Neural cell (in vitro differentiated cells): ENCODE results near the gene RPL39L. TPM values are rescaled to one million over a fixed set of nuclear protein-coding genes. Genes with fewer than 3 reads are reported as not detected.

ENCODE experiments used
- H2AFZ ChIP-seq: fragments of 200-600, 300-800 bp; sonication (generic), shearing (Covaris generic); 2 replicates; pipeline ENCODE4 v1.6.0; 2014; ENCODE audit warnings: low read depth, mild to moderate bottlenecking, antibody characterized with exemption, low read length, moderate library complexity
- H3F3A ChIP-seq: fragments of 200-600 bp; shearing (Covaris generic); 2 replicates; pipeline ENCODE4 v1.6.1; 2016; ENCODE audit warnings: mild to moderate bottlenecking, moderate library complexity, mixed read lengths, antibody characterized with exemption, low read length; ENCODE audit not compliant: insufficient read depth, poor library complexity, severe bottlenecking
- H3K27ac ChIP-seq: fragments of 200-600, 300-800 bp; sonication (generic), shearing (Covaris generic); 2 replicates; pipeline ENCODE4 v1.5.1; 2014; ENCODE audit warnings: mild to moderate bottlenecking, low read length, moderate library complexity
- H3K27me3 ChIP-seq: fragments of 300-800, 200-600 bp; sonication (generic), shearing (Covaris generic); 2 replicates; pipeline ENCODE4 v1.6.0; 2014; ENCODE audit warnings: mild to moderate bottlenecking, low read depth, low read length, moderate library complexity; ENCODE audit not compliant: insufficient read depth
- H3K36me3 ChIP-seq: fragments of 300-800, 200-600 bp; sonication (generic), shearing (Covaris generic); 2 replicates; pipeline ENCODE4 v1.5.1; 2014; ENCODE audit warnings: mild to moderate bottlenecking, antibody characterized with exemption, low read length, moderate library complexity; ENCODE audit not compliant: insufficient read depth
- H3K4me2 ChIP-seq: fragments of 300-800, 200-600 bp; sonication (generic), shearing (Covaris generic); 2 replicates; pipeline ENCODE4 v1.6.0; 2014; ENCODE audit warnings: mild to moderate bottlenecking, low read length
- H3K4me3 ChIP-seq: fragments of 300-800, 200-600 bp; sonication (generic), shearing (Covaris generic); 2 replicates; pipeline ENCODE4 v1.5.1; 2014; ENCODE audit warnings: mild to moderate bottlenecking, low read length, moderate library complexity
- H3K79me2 ChIP-seq: fragments of 200-600 bp; shearing (Covaris generic); replicated peaks from 2 replicates; pipeline ENCODE4 v1.6.0; 2014; ENCODE audit warnings: mild to moderate bottlenecking, low read length, moderate library complexity; ENCODE audit not compliant: insufficient read depth
- H3K9ac ChIP-seq: fragments of 300-800, 200-600 bp; sonication (generic), shearing (Covaris generic); 2 replicates; pipeline ENCODE4 v1.6.1; 2016; ENCODE audit warnings: mild to moderate bottlenecking, low read length, mixed read lengths
- H3K9me2 ChIP-seq: fragments of 200-600 bp; shearing (Covaris generic); 2 replicates; pipeline ENCODE4 v1.6.1; 2016; ENCODE audit warnings: mild to moderate bottlenecking, low read length, mixed read lengths; ENCODE audit not compliant: insufficient read depth
- H3K9me3 ChIP-seq: fragments of 200-600, 300-800 bp; sonication (generic), shearing (Covaris generic); 2 replicates; pipeline ENCODE4 v1.6.1; 2016; ENCODE audit warnings: mild to moderate bottlenecking, mixed run types, low read length, moderate library complexity, mixed read lengths
- H4K20me1 ChIP-seq: fragments of 200-600 bp; shearing (Covaris generic); 2 replicates; pipeline ENCODE4 v1.6.1; 2016; ENCODE audit warnings: mild to moderate bottlenecking, mixed run types; ENCODE audit not compliant: insufficient read depth
- EP300 ChIP-seq: fragments of 450-650 bp; conservative IDR thresholded peaks from 2 replicates; pipeline ENCODE4 v1.6.1; 2014; ENCODE audit warnings: antibody characterized with exemption, mild to moderate bottlenecking, moderate library complexity; ENCODE audit not compliant: poor library complexity, severe bottlenecking
- EZH2 ChIP-seq: fragments of 200-600, 300-800 bp; shearing (Covaris generic), sonication (generic); IDR thresholded peaks from 2 replicates; pipeline ENCODE4 v1.6.1; 2014; ENCODE audit warnings: antibody characterized with exemption, low read length, borderline replicate concordance, mild to moderate bottlenecking; ENCODE audit not compliant: insufficient read depth, poor library complexity, severe bottlenecking
- MXI1 ChIP-seq: fragments of 450-650 bp; conservative IDR thresholded peaks from 2 replicates; pipeline ENCODE4 v1.6.1; 2014; ENCODE audit warnings: antibody characterized with exemption, mild to moderate bottlenecking; ENCODE audit not compliant: poor library complexity, severe bottlenecking
- POLR2AphosphoS5 ChIP-seq: IDR thresholded peaks from 2 replicates; pipeline ENCODE4 v1.6.1; 2012
- RAD21 ChIP-seq: fragments of 450-650 bp; conservative IDR thresholded peaks from 2 replicates; pipeline ENCODE4 v1.6.1; 2014; ENCODE audit warnings: antibody characterized with exemption, mild to moderate bottlenecking, moderate library complexity
- SMC3 ChIP-seq: fragments of 450-650 bp; conservative IDR thresholded peaks from 2 replicates; pipeline ENCODE4 v1.6.1; 2014; ENCODE audit warnings: antibody characterized with exemption, mild to moderate bottlenecking, moderate library complexity; ENCODE audit not compliant: poor library complexity
- TAF1 ChIP-seq: IDR thresholded peaks from 2 replicates; pipeline ENCODE4 v1.6.1; 2012; ENCODE audit warnings: low read depth
- polyA minus RNA-seq: library from RNA; depleted of rRNA, polyadenylated mRNA; stranded (reverse); fragments of >200 nt; gene quantifications from 2 replicates; pipeline ENCODE4 v1.2.3, GENCODE V29; 2014
- polyA plus RNA-seq: library from polyadenylated mRNA; depleted of rRNA; stranded (reverse); fragments of >200 nt; gene quantifications from 2 replicates; pipeline ENCODE4 v1.2.3, GENCODE V29; 2014
- TF ChIP-seq, protein P1 (sequence below): fragments of 450-650 bp; IDR thresholded peaks from 2 replicates; pipeline ENCODE4 v1.5.1; 2014; ENCODE audit warnings: antibody characterized with exemption, mild to moderate bottlenecking, moderate library complexity; ENCODE audit not compliant: poor library complexity, severe bottlenecking
- TF ChIP-seq, protein P2 (sequence below): IDR thresholded peaks from 2 replicates; pipeline ENCODE4 v1.6.1; 2012; ENCODE audit warnings: borderline replicate concordance

Gene RPL39L
- polyA plus RNA-seq (9.8 and 19.9 TPM in 2 replicates), polyA minus RNA-seq (3.9 and 6.3 TPM in 2 replicates)

DNA sequence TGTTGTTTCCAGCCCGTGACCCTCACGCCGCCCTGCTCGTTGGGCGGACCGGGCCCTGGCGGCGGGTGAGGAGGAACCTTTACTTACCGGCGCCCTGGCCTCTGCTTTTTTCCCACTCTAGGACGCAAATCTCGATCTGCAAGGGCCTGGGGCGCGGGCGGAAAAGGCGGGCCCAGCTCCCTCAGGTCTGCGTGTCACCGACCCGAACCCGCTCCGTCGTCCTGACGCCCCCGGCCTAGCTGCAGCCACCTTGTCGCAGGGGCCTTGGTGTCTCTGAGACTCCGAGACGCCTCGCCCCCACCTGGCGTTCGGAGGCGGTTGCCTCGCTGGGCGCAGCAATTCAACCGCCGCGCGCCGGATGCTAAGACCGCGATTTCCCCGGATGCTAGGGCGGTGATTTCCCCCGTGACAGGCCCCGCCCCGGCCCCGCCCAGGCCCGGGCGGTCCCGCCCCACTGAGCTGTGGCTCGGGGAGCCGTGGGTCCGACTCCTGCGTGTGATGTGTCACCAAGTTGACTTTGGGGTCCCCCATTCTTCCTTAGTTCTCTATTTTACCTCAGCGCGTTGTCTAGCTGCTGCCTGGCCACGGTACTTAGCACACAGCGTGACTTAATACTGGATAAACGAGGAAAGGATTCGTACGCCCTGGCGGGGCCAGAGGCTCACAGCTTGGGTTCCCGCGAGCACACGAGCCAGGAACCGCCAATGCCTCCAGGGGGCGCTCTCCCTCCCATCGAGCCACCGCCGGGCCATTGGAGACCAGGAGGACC lies at the start of gene RPL39L:
TSS of gene RPL39L (minus strand) at position 371 of the 769 bp plus-strand sequence. CDS start 18,196 bp downstream, outside the sequence.
- Histone ChIP-seq H3K79me2 (no peaks in the 10 kb centered on the region), H3K4me3 (peak within 1 kb of the TSS; percentile 67), H3K36me3 (no peaks in the 10 kb centered on the region), H3K4me2 (no peak within 1 kb of the TSS), H3K27me3 (no peaks in the 10 kb centered on the region), H3K27ac (no peak within 1 kb of the TSS), H3K9ac (peak within 1 kb of the TSS; percentile 52), H3F3A (no peaks in the 10 kb centered on the region), H3K9me2 (no peaks in the 10 kb centered on the region), H4K20me1 (no peaks in the 10 kb centered on the region), H3K9me3 (no peaks in the 10 kb centered on the region), H2AFZ (peak within 1 kb of the TSS; percentile 27)
- TF ChIP-seq MXI1 (peak; percentile 14), EP300 (no peak), EZH2 (no peak), POLR2AphosphoS5 (peak; percentile 19), RAD21 (no peak), SMC3 (peak; percentile 12), TAF1 (no peak)
- TF ChIP-seq, protein P1, sequence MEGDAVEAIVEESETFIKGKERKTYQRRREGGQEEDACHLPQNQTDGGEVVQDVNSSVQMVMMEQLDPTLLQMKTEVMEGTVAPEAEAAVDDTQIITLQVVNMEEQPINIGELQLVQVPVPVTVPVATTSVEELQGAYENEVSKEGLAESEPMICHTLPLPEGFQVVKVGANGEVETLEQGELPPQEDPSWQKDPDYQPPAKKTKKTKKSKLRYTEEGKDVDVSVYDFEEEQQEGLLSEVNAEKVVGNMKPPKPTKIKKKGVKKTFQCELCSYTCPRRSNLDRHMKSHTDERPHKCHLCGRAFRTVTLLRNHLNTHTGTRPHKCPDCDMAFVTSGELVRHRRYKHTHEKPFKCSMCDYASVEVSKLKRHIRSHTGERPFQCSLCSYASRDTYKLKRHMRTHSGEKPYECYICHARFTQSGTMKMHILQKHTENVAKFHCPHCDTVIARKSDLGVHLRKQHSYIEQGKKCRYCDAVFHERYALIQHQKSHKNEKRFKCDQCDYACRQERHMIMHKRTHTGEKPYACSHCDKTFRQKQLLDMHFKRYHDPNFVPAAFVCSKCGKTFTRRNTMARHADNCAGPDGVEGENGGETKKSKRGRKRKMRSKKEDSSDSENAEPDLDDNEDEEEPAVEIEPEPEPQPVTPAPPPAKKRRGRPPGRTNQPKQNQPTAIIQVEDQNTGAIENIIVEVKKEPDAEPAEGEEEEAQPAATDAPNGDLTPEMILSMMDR: peak; percentile 65
- TF ChIP-seq, protein P2, sequence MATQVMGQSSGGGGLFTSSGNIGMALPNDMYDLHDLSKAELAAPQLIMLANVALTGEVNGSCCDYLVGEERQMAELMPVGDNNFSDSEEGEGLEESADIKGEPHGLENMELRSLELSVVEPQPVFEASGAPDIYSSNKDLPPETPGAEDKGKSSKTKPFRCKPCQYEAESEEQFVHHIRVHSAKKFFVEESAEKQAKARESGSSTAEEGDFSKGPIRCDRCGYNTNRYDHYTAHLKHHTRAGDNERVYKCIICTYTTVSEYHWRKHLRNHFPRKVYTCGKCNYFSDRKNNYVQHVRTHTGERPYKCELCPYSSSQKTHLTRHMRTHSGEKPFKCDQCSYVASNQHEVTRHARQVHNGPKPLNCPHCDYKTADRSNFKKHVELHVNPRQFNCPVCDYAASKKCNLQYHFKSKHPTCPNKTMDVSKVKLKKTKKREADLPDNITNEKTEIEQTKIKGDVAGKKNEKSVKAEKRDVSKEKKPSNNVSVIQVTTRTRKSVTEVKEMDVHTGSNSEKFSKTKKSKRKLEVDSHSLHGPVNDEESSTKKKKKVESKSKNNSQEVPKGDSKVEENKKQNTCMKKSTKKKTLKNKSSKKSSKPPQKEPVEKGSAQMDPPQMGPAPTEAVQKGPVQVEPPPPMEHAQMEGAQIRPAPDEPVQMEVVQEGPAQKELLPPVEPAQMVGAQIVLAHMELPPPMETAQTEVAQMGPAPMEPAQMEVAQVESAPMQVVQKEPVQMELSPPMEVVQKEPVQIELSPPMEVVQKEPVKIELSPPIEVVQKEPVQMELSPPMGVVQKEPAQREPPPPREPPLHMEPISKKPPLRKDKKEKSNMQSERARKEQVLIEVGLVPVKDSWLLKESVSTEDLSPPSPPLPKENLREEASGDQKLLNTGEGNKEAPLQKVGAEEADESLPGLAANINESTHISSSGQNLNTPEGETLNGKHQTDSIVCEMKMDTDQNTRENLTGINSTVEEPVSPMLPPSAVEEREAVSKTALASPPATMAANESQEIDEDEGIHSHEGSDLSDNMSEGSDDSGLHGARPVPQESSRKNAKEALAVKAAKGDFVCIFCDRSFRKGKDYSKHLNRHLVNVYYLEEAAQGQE: no peak

DNA sequence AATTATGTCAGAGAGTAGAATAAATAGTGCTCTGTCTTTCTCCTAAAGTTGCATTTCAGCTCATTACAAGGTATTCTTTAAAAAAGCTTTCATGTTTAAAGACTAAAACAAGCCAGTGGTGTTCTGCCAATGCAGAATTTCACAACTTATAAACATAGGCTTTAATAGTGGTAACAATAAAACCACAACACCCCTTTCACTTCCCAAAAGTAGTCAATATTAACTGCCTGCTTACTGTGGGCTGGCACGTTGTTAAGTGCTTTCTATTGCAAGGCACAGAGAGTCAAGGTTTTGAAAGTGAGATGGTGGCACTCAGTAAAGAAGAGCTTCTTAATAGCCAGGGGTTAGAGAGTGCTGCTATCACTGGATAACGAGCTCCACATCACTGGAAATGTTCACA lies 49.6 kb upstream of the RPL39L start:
- no peaks in the 10 kb centered on the region for H3K36me3 ChIP-seq
- H3K9me3 ChIP-seq: no peaks in the 10 kb centered on the region
- H3K27me3 ChIP-seq: no peaks in the 10 kb centered on the region
- no peak overlapping the region for H3K4me3 ChIP-seq
- no peak overlapping the region for H2AFZ ChIP-seq
- no peaks in the 10 kb centered on the region for H3F3A ChIP-seq
- H3K4me2 ChIP-seq: no peak overlapping the region
- no peaks in the 10 kb centered on the region for H4K20me1 ChIP-seq
- TF ChIP-seq TAF1: no peak
- no peak for TF ChIP-seq EZH2
- no peak for TF ChIP-seq POLR2AphosphoS5
- no peak for TF ChIP-seq SMC3
- TF ChIP-seq, protein P2: no peak
- TF ChIP-seq, protein P1: no peak
- TF ChIP-seq RAD21: no peak
- no peak for TF ChIP-seq MXI1
- TF ChIP-seq EP300: no peak
- no peak overlapping the region for H3K9ac ChIP-seq
- no peaks in the 10 kb centered on the region for H3K79me2 ChIP-seq
- H3K9me2 ChIP-seq: no peaks in the 10 kb centered on the region
- no peak overlapping the region for H3K27ac ChIP-seq
